ENCODE measurements around the gene RTN4RL2. TPM values are rescaled to one million over a fixed set of nuclear protein-coding genes. Genes with fewer than 3 reads are reported as not detected.

The RTN4RL2 gene
- total RNA-seq, 4 donors from 2014 or later, result 0.64 to 4.8 (median 3.2) TPM

DNA sequence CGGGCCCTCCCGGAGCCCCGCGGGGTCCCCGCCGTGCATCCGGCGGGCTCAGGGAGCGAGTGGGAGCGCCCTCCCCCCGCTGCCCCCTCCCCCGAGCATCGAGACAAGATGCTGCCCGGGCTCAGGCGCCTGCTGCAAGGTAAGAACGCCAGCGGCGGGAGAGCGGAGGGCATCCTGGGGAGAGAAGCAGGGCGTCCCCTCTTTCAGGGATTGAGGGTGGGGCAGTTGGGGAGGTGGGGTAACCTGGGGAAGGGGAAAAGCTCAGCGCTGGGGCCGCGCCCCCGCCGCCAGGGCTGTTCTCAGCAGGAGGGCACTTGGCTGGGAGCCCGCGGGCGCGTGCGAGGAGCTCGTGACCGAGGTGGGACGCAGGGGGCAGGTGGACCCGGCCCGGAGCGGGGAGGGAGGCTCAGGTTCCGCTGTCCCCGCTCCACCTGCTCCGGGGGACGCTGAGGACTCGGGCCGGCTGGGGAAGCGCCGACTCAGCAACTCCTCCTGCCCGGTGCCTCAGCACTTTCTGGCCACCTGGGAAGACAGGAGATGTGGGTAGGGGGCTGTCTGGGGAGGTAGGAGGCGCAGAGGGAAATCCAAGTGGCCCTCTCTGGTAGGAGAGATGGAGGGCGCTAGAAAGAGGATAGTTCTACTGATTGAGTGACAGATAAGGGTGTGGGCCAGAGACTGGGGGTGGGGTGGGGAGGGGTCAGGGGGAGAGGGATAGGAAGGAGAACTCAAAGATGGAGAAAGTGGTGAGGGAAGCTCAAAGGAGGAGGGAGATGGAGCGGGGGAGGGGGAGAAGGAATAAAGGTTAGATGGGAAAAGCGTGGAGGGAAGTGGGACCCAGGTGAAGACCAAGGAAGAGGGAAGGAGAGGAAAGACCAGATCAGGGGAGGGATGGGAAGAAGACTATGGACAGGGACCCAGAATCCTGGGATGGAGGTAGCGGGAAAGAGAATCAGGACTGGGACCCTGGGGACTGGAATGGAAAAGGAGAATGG lies 726 bp downstream of the RTN4RL2 start:
- Histone ChIP-seq H3K9me3 (no peaks in the 10 kb centered on the region), H3K27me3 (peaks cover 22% of the 10 kb centered on the region), H3K4me3 (peak overlapping the region; percentile 46), H3K27ac (no peak overlapping the region), H3K4me1 (peaks cover 46% of the 10 kb centered on the region), H3K36me3 (no peaks in the 10 kb centered on the region)
- no peak for TF ChIP-seq EP300 (IDR thresholded peaks at IDR 0.05)
- TF ChIP-seq, protein P1, sequence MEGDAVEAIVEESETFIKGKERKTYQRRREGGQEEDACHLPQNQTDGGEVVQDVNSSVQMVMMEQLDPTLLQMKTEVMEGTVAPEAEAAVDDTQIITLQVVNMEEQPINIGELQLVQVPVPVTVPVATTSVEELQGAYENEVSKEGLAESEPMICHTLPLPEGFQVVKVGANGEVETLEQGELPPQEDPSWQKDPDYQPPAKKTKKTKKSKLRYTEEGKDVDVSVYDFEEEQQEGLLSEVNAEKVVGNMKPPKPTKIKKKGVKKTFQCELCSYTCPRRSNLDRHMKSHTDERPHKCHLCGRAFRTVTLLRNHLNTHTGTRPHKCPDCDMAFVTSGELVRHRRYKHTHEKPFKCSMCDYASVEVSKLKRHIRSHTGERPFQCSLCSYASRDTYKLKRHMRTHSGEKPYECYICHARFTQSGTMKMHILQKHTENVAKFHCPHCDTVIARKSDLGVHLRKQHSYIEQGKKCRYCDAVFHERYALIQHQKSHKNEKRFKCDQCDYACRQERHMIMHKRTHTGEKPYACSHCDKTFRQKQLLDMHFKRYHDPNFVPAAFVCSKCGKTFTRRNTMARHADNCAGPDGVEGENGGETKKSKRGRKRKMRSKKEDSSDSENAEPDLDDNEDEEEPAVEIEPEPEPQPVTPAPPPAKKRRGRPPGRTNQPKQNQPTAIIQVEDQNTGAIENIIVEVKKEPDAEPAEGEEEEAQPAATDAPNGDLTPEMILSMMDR (IDR thresholded peaks at IDR 0.05), result no peak
- TF ChIP-seq POLR2A (IDR thresholded peaks at IDR 0.05), result no peak
- no peak for TF ChIP-seq POLR2AphosphoS5 (IDR thresholded peaks at IDR 0.05)
- 24% methylated on average over 21 of the region's 50 CpGs for WGBS
- DNase-seq (ENCODE audit: low spot score in 2 of 2), result no peak

DNA sequence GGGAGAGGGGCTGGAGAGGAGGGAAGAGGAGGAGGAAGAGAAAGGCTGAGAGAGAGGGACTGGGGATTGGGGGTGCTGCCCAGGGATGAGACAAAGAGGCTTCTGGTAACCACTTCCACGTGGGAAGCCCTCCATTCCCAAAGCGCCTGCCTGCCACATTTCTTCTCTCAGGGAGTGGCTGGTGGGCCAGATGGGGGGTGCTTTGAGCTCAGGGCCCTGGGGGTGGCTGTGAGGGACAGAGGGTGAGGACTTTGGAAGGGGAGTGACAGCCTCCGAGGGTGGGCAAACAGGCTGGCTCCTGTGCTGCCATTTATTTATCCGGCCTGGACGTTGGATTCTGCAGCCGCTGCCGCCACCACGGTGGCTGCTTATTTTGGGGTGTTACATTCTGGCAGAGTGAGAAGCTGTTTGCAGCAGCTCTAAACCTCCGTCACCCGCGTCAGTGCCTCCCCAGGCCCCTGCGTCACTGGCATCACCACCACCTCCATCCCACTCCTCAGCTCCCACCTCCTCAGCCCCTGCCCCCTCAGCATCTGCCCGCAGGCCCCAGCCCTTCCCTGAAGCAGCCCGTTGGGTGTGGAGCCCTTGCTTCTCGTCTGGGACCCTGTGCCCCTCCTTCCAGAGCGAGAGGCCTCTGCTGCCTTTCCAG lies 1.6 kb downstream of the RTN4RL2 start:
- H3K27ac ChIP-seq, result no peak overlapping the region
- H3K4me1 ChIP-seq, result peaks cover 46% of the 10 kb centered on the region
- no peaks in the 10 kb centered on the region for H3K9me3 ChIP-seq
- peaks cover 22% of the 10 kb centered on the region for H3K27me3 ChIP-seq
- DNase-seq (ENCODE audit: low spot score in 2 of 2), result no peak
- WGBS, result 78% methylated on average over 16 of the region's 16 CpGs
- TF ChIP-seq, protein P1 (IDR thresholded peaks at IDR 0.05), result no peak
- TF ChIP-seq EP300 (IDR thresholded peaks at IDR 0.05), result no peak
- no peak for TF ChIP-seq POLR2A (IDR thresholded peaks at IDR 0.05)
- TF ChIP-seq POLR2AphosphoS5 (IDR thresholded peaks at IDR 0.05), result no peak
- H3K4me3 ChIP-seq, result no peak overlapping the region
- no peaks in the 10 kb centered on the region for H3K36me3 ChIP-seq

DNA sequence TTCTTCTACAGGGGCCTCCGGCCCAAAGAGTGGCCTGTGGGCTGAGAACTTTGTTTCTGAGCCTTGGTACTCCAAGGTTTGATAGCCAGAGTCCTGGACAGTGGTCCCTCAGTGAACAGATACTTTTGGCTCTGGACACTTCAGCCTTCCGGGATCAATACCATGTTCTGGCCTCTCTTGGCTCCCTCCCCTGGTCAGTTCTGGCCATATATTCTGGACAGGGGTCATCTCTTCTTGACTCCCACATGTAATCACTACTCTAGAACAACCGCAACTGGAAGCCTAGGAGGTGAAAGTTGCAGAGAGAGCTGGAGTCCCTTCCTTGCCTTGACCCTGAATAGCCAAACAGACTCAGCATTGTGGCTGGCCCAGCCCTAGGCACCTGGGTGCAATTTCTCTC lies 2.3 kb downstream of the RTN4RL2 start:
- no peak overlapping the region for H3K27ac ChIP-seq
- H3K4me3 ChIP-seq, result no peak overlapping the region
- TF ChIP-seq EP300 (IDR thresholded peaks at IDR 0.05), result no peak
- TF ChIP-seq, protein P1 (IDR thresholded peaks at IDR 0.05), result no peak
- no peak for TF ChIP-seq POLR2A (IDR thresholded peaks at IDR 0.05)
- no peak for TF ChIP-seq POLR2AphosphoS5 (IDR thresholded peaks at IDR 0.05)
- H3K9me3 ChIP-seq, result no peaks in the 10 kb centered on the region
- peaks cover 22% of the 10 kb centered on the region for H3K27me3 ChIP-seq
- peaks cover 39% of the 10 kb centered on the region for H3K4me1 ChIP-seq
- WGBS, result 90% methylated on average over 3 of the region's 3 CpGs
- DNase-seq (ENCODE audit: low spot score in 2 of 2), result no peak
- no peaks in the 10 kb centered on the region for H3K36me3 ChIP-seq

DNA sequence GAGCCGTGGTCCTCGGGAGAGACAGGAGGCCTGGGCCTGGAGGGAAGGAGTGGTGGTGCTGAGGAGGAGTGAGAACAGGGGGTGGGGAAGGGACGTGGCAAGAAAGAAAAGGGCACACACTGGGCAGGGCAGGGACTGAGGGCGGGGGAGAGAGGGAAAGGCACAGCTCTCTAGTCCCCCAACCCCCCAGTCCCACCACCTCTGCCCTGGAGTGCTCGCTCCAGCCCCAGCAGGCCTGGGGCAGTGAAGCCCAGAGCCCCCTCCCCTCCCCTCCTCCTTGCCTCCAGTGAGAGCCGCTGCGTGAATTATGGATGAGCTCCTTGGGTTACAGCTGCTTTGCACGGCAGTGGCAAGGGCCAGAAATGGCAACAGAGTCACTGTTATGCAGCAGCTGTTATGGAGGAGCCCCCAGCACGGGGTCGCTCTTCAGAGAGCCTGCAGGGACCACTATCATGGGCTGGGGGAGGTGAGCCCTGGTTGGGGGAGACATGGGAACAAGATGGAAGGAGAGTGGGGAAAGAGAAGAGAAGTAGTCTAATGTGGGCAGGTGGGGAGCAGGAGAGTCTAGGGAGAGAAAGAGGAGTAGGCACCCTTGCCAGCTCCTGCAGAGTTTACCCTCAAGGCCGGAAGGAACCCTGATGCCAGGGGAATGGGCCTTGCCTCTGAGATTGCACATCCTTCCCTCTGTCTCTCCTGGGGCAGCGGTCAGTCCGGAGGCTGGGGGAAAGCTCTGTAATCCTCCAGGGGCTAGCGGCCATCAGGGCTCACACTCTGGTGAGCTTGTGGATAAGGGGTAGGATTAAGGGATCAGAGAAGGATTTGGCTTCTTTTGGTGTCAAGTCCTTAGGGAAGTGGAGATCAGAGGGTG lies 3.6 kb downstream of the RTN4RL2 start:
- Histone ChIP-seq H3K36me3 (no peaks in the 10 kb centered on the region), H3K4me1 (peaks cover 26% of the 10 kb centered on the region), H3K27me3 (peaks cover 16% of the 10 kb centered on the region), H3K4me3 (no peak overlapping the region), H3K9me3 (no peaks in the 10 kb centered on the region), H3K27ac (no peak overlapping the region)
- WGBS, result 67% methylated on average over 14 of the region's 14 CpGs
- no peak for DNase-seq (ENCODE audit: low spot score in 2 of 2)
- TF ChIP-seq POLR2AphosphoS5 (IDR thresholded peaks at IDR 0.05) (no peak), POLR2A (IDR thresholded peaks at IDR 0.05) (no peak), EP300 (IDR thresholded peaks at IDR 0.05) (no peak)
- TF ChIP-seq, protein P1 (IDR thresholded peaks at IDR 0.05), result no peak
